Fibroblast of lung (primary cell): ENCODE results near the gene ARSD.

Experiments
- EZH2 ChIP-seq: IDR thresholded peaks from 2 replicates; pipeline ENCODE4 v1.5.1; 2012; ENCODE audit warnings: low read length, control low read depth, mild to moderate bottlenecking; ENCODE audit errors: missing control alignments
- TF ChIP-seq, protein P1 (sequence below), 2 donors: IDR thresholded peaks in 1 of 2; conservative IDR thresholded peaks in 1 of 2; 1 replicate in 1 of 2; 2 replicates in 1 of 2; pipeline ENCODE4 v1.5.1; 2011 to 2012; ENCODE audit warnings: low read length in 2 of 2, control low read depth in 1 of 2, inconsistent platforms in 1 of 2, low read depth in 1 of 2, mild to moderate bottlenecking in 1 of 2

DNA sequence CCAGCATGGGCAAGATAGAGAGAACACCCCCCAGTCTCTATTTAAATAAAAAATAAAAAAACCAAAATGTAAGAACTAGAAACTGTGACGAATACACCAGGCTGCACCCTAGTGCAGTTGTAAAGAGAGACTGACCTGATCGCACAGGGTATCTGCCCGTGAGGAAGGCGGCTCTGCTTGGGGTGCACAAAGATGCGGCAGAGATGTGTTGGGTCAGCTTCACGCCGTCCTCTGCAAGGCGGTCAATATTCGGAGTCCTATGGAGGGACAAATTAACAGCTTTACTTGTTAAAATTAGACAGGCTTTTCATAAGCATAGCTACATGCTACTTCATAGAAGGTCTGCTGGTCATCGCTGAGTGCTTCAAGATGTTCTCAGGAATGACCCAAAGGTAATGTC, 26.1 kb upstream of the ARSD start:
- no peak for TF ChIP-seq EZH2
- TF ChIP-seq, protein P1, sequence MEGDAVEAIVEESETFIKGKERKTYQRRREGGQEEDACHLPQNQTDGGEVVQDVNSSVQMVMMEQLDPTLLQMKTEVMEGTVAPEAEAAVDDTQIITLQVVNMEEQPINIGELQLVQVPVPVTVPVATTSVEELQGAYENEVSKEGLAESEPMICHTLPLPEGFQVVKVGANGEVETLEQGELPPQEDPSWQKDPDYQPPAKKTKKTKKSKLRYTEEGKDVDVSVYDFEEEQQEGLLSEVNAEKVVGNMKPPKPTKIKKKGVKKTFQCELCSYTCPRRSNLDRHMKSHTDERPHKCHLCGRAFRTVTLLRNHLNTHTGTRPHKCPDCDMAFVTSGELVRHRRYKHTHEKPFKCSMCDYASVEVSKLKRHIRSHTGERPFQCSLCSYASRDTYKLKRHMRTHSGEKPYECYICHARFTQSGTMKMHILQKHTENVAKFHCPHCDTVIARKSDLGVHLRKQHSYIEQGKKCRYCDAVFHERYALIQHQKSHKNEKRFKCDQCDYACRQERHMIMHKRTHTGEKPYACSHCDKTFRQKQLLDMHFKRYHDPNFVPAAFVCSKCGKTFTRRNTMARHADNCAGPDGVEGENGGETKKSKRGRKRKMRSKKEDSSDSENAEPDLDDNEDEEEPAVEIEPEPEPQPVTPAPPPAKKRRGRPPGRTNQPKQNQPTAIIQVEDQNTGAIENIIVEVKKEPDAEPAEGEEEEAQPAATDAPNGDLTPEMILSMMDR (conservative IDR thresholded peaks at IDR 0.05 in 1 of 2, IDR thresholded peaks at IDR 0.05 in 1 of 2; ENCODE audit: low read depth in 1 of 2, low read length in 2 of 2) = no peak
